IMR-90 (cell line): ENCODE data around the gene TCERG1L. TPM values are rescaled to one million over a fixed set of nuclear protein-coding genes. Genes with fewer than 3 reads are reported as not detected.

Source experiments
- ATAC-seq: fragments of 200-7000 bp; cut with Tn5 transposase; 2 replicates; pipeline ENCODE4 v1.9.1; 2020; ENCODE audit warnings: low read depth, mild to moderate bottlenecking, moderate library complexity
- BruUV-seq: library from RNA; stranded (reverse); fragments of 400-500 nt; replicated peaks from 2 replicates; lab custom pipeline; 2021; lab: Mats Ljungman, UMichigan
- CTCF ChIA-PET: fragments of 300-600 bp; formaldehyde crosslinking; extraction: SDS; loops from one replicate; lab custom pipeline; 2021; ENCODE audit warnings: antibody characterized with exemption; lab: Yijun Ruan, JAX
- POLR2A ChIA-PET: fragments of 300-600 bp; sonication (Branson Sonifier 250); formaldehyde crosslinking; loops from one replicate; lab custom pipeline; 2022; ENCODE audit warnings: antibody characterized with exemption; ENCODE audit not compliant: unreplicated experiment; lab: Charles Lee
- DNase-seq: peaks from one replicate; pipeline ENCODE4 v3.0.0; 2013
- H2AFZ ChIP-seq: replicated peaks from 2 replicates; pipeline ENCODE3; 2013; ENCODE audit warnings: low read length, mild to moderate bottlenecking; ENCODE audit not compliant: poor library complexity
- H2AK5ac ChIP-seq: 2 replicates; pipeline ENCODE4 v1.6.1; 2013; ENCODE audit warnings: low read depth, low read length, inconsistent platforms
- H2AK9ac ChIP-seq: replicated peaks from 2 replicates; pipeline ENCODE3; 2013; ENCODE audit warnings: mild to moderate bottlenecking, low read depth, low read length, moderate library complexity; ENCODE audit not compliant: poor library complexity
- H2BK120ac ChIP-seq: 2 replicates; pipeline ENCODE4 v1.6.1; 2013; ENCODE audit warnings: low read depth, low read length, inconsistent platforms
- H2BK15ac ChIP-seq: 3 replicates; pipeline ENCODE4 v1.6.1; 2013; ENCODE audit warnings: low read depth, low read length, inconsistent platforms
- H2BK20ac ChIP-seq: 2 replicates; pipeline ENCODE4 v1.6.1; 2013; ENCODE audit warnings: low read depth, mild to moderate bottlenecking, inconsistent platforms, low read length, moderate library complexity
- H2BK5ac ChIP-seq: 2 replicates; pipeline ENCODE4 v1.6.1; 2013; ENCODE audit warnings: mild to moderate bottlenecking, low read depth, low read length, inconsistent platforms; ENCODE audit not compliant: poor library complexity, severe bottlenecking
- H3K14ac ChIP-seq: replicated peaks from 2 replicates; pipeline ENCODE4 v1.6.1; 2013; ENCODE audit warnings: low read depth, low read length, inconsistent platforms
- H3K18ac ChIP-seq: 2 replicates; pipeline ENCODE4 v1.6.1; 2013; ENCODE audit warnings: low read depth, low read length, control low read depth
- H3K23ac ChIP-seq: 2 replicates; pipeline ENCODE4 v1.6.1; 2013; ENCODE audit warnings: low read depth, low read length, inconsistent platforms
- H3K27ac ChIP-seq: 2 replicates; pipeline ENCODE4 v1.5.1; 2013; ENCODE audit warnings: mild to moderate bottlenecking, control low read depth, low read length; ENCODE audit not compliant: insufficient read depth
- H3K27me3 ChIP-seq: 2 replicates; pipeline ENCODE4 v1.6.1; 2013; ENCODE audit warnings: low read length; ENCODE audit not compliant: control insufficient read depth, insufficient read depth
- H3K36me3 ChIP-seq: 2 replicates; pipeline ENCODE4 v1.6.1; 2013; ENCODE audit warnings: low read length, mixed read lengths; ENCODE audit not compliant: control insufficient read depth, insufficient read depth
- H3K4ac ChIP-seq: 2 replicates; pipeline ENCODE4 v1.6.1; 2013; ENCODE audit warnings: low read depth, low read length, inconsistent platforms
- H3K4me1 ChIP-seq: 2 replicates; pipeline ENCODE4 v1.6.1; 2013; ENCODE audit warnings: low read length, mixed read lengths; ENCODE audit not compliant: control insufficient read depth, insufficient read depth
- H3K4me2 ChIP-seq: 2 replicates; pipeline ENCODE4 v1.6.1; 2013; ENCODE audit warnings: low read depth, mild to moderate bottlenecking, control low read depth, low read length, moderate library complexity
- H3K4me3 ChIP-seq: 2 replicates; pipeline ENCODE4 v1.5.1; 2013; ENCODE audit warnings: low read depth, mild to moderate bottlenecking, control low read depth, low read length, moderate library complexity; ENCODE audit not compliant: insufficient read depth
- H3K56ac ChIP-seq: 2 replicates; pipeline ENCODE4 v1.6.1; 2013; ENCODE audit warnings: low read length, inconsistent platforms; ENCODE audit not compliant: insufficient read depth; ENCODE audit errors: extremely low read depth
- H3K79me1 ChIP-seq, 2 experiments: 2 replicates each; pipeline ENCODE4 v1.6.1; 2013; ENCODE audit warnings: low read length in 2 of 2, inconsistent platforms in 1 of 2, low read depth in 1 of 2
- H3K9ac ChIP-seq: 2 replicates; pipeline ENCODE4 v1.6.1; 2013; ENCODE audit warnings: low read depth, low read length, control low read depth
- H3K9me1 ChIP-seq: 2 replicates; pipeline ENCODE4 v1.6.1; 2013; ENCODE audit warnings: low read length, inconsistent platforms; ENCODE audit not compliant: insufficient read depth
- H3K9me3 ChIP-seq: 2 replicates; pipeline ENCODE4 v1.6.1; 2013; ENCODE audit warnings: low read length; ENCODE audit not compliant: control insufficient read depth, insufficient read depth
- H4K20me1 ChIP-seq: 2 replicates; pipeline ENCODE4 v1.6.1; 2013; ENCODE audit warnings: low read length, inconsistent platforms; ENCODE audit not compliant: insufficient read depth
- H4K5ac ChIP-seq: 2 replicates; pipeline ENCODE4 v1.6.1; 2013; ENCODE audit warnings: mild to moderate bottlenecking, low read depth, low read length, control low read depth
- H4K8ac ChIP-seq, 2 experiments: 2 replicates each; pipeline ENCODE4 v1.6.1; 2013; ENCODE audit warnings: low read depth in 2 of 2, low read length in 2 of 2, control low read depth in 1 of 2, inconsistent platforms in 1 of 2
- H4K91ac ChIP-seq: 2 replicates; pipeline ENCODE4 v1.6.1; 2013; ENCODE audit warnings: low read depth, low read length, inconsistent platforms; ENCODE audit not compliant: insufficient read depth
- RCOR1 ChIP-seq: IDR thresholded peaks from 2 replicates; pipeline ENCODE4 v1.6.1; 2012; ENCODE audit warnings: mild to moderate bottlenecking, low read length, improper control_type of control experiment; ENCODE audit not compliant: insufficient replicate concordance
- WGBS, 2 experiments: methylation state at CpG; one replicate each; pipeline versions ENCODE4 v1.1.5 to v1.1.7; 2013; ENCODE audit warnings: missing lambda C conversion rate in 2 of 2; ENCODE audit not compliant: insufficient read length in 1 of 2; ENCODE audit errors: extremely low coverage in 2 of 2; 5-methylcytosine and 5-hydroxymethylcytosine counted together
- dilution Hi-C: fragments of 300-500 bp; cut with HindIII; formaldehyde crosslinking; loops from one replicate; pipeline ENCODE4 v1.14.3; 2018; ENCODE audit warnings: low sequenced_read_pairs; ENCODE audit not compliant: unreplicated experiment
- in situ Hi-C: fragments of 300-500 bp; cut with MboI; formaldehyde crosslinking; loops from 3 replicates; pipeline ENCODE4 v1.14.3; 2019; ENCODE audit warnings: low sequenced_read_pairs, inconsistent platforms, mixed read lengths
- intact Hi-C: fragments of 100-400 bp; cut with micrococcal nuclease; formaldehyde crosslinking; loops from 2 replicates; pipeline ENCODE4 v1.10.0; 2022
- polyA plus RNA-seq, 3 experiments: library from polyadenylated mRNA; depleted of rRNA; stranded (reverse); fragments of >200 nt; gene quantifications; 2 replicates each; pipeline ENCODE4 v1.2.3, GENCODE V29; 2012; ENCODE audit warnings: low replicate concordance in 1 of 3
- total RNA-seq: library from RNA; depleted of rRNA; stranded (reverse); fragments of >200 nt; gene quantifications from 2 replicates; pipeline ENCODE4 v1.2.3, GENCODE V29; 2012

Gene TCERG1L
- total and polyA plus RNA-seq, 2 of the 4 experiments (the other 2 are of a cell fraction) = not detected

GRCh38 chr10:131246089-131246488, 65.4 kb downstream of the TCERG1L start:
- Histone ChIP-seq H2AFZ (no peak overlapping the region), H3K27ac (no peak overlapping the region), H3K36me3 (no peaks in the 10 kb centered on the region), H3K18ac (no peak overlapping the region), H2BK15ac (no peak overlapping the region), H3K4me1 (no peaks in the 10 kb centered on the region), H2AK9ac (no peak overlapping the region), H3K9me3 (peaks cover 49% of the 10 kb centered on the region), H3K4me2 (no peak overlapping the region), H2AK5ac (no peak overlapping the region), H3K27me3 (no peaks in the 10 kb centered on the region), H3K4ac (no peak overlapping the region), H3K9ac (no peak overlapping the region), H2BK20ac (no peak overlapping the region), H4K91ac (no peak overlapping the region), H3K4me3 (no peak overlapping the region), H3K56ac (no peak overlapping the region), H2BK5ac (no peak overlapping the region), H4K8ac (no peak overlapping the region), H4K5ac (no peak overlapping the region), H3K9me1 (no peaks in the 10 kb centered on the region), H4K20me1 (no peaks in the 10 kb centered on the region), H2BK120ac (no peak overlapping the region), H3K23ac (no peak overlapping the region), H3K79me1 (no peaks in the 10 kb centered on the region), H3K14ac (no peak overlapping the region)
- intact Hi-C loops (no loop called here), dilution Hi-C loops (no loop called here), in situ Hi-C loops (no loop called here)
- POLR2A ChIA-PET = no interaction called here
- no peak for TF ChIP-seq RCOR1
- no TSS peak for BruUV-seq
- DNase-seq (no peak), ATAC-seq (no peak)
- 40% methylated on average over 1 of the region's 4 CpGs; no CpG with 5 or more reads in 1 of the 2 experiments for WGBS, 2 experiments
- CTCF ChIA-PET = no interaction called here
